ENCODE measurements around the gene ATF6. TPM values are rescaled to one million over a fixed set of nuclear protein-coding genes. Genes with fewer than 3 reads are reported as not detected.

The ATF6 gene
- total and polyA plus RNA-seq, 2 of the 8 experiments (the other 6 are each of a cell fraction or from before 2014, with no cell fraction given), result 4.6 to 10.0 TPM

- TF ChIP-seq, protein P1, sequence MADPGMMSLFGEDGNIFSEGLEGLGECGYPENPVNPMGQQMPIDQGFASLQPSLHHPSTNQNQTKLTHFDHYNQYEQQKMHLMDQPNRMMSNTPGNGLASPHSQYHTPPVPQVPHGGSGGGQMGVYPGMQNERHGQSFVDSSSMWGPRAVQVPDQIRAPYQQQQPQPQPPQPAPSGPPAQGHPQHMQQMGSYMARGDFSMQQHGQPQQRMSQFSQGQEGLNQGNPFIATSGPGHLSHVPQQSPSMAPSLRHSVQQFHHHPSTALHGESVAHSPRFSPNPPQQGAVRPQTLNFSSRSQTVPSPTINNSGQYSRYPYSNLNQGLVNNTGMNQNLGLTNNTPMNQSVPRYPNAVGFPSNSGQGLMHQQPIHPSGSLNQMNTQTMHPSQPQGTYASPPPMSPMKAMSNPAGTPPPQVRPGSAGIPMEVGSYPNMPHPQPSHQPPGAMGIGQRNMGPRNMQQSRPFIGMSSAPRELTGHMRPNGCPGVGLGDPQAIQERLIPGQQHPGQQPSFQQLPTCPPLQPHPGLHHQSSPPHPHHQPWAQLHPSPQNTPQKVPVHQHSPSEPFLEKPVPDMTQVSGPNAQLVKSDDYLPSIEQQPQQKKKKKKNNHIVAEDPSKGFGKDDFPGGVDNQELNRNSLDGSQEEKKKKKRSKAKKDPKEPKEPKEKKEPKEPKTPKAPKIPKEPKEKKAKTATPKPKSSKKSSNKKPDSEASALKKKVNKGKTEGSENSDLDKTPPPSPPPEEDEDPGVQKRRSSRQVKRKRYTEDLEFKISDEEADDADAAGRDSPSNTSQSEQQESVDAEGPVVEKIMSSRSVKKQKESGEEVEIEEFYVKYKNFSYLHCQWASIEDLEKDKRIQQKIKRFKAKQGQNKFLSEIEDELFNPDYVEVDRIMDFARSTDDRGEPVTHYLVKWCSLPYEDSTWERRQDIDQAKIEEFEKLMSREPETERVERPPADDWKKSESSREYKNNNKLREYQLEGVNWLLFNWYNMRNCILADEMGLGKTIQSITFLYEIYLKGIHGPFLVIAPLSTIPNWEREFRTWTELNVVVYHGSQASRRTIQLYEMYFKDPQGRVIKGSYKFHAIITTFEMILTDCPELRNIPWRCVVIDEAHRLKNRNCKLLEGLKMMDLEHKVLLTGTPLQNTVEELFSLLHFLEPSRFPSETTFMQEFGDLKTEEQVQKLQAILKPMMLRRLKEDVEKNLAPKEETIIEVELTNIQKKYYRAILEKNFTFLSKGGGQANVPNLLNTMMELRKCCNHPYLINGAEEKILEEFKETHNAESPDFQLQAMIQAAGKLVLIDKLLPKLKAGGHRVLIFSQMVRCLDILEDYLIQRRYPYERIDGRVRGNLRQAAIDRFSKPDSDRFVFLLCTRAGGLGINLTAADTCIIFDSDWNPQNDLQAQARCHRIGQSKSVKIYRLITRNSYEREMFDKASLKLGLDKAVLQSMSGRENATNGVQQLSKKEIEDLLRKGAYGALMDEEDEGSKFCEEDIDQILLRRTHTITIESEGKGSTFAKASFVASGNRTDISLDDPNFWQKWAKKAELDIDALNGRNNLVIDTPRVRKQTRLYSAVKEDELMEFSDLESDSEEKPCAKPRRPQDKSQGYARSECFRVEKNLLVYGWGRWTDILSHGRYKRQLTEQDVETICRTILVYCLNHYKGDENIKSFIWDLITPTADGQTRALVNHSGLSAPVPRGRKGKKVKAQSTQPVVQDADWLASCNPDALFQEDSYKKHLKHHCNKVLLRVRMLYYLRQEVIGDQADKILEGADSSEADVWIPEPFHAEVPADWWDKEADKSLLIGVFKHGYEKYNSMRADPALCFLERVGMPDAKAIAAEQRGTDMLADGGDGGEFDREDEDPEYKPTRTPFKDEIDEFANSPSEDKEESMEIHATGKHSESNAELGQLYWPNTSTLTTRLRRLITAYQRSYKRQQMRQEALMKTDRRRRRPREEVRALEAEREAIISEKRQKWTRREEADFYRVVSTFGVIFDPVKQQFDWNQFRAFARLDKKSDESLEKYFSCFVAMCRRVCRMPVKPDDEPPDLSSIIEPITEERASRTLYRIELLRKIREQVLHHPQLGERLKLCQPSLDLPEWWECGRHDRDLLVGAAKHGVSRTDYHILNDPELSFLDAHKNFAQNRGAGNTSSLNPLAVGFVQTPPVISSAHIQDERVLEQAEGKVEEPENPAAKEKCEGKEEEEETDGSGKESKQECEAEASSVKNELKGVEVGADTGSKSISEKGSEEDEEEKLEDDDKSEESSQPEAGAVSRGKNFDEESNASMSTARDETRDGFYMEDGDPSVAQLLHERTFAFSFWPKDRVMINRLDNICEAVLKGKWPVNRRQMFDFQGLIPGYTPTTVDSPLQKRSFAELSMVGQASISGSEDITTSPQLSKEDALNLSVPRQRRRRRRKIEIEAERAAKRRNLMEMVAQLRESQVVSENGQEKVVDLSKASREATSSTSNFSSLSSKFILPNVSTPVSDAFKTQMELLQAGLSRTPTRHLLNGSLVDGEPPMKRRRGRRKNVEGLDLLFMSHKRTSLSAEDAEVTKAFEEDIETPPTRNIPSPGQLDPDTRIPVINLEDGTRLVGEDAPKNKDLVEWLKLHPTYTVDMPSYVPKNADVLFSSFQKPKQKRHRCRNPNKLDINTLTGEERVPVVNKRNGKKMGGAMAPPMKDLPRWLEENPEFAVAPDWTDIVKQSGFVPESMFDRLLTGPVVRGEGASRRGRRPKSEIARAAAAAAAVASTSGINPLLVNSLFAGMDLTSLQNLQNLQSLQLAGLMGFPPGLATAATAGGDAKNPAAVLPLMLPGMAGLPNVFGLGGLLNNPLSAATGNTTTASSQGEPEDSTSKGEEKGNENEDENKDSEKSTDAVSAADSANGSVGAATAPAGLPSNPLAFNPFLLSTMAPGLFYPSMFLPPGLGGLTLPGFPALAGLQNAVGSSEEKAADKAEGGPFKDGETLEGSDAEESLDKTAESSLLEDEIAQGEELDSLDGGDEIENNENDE (IDR thresholded peaks at IDR 0.05; ENCODE audit: insufficient replicate concordance, low read length), result no peak
- TF ChIP-seq, protein P2, sequence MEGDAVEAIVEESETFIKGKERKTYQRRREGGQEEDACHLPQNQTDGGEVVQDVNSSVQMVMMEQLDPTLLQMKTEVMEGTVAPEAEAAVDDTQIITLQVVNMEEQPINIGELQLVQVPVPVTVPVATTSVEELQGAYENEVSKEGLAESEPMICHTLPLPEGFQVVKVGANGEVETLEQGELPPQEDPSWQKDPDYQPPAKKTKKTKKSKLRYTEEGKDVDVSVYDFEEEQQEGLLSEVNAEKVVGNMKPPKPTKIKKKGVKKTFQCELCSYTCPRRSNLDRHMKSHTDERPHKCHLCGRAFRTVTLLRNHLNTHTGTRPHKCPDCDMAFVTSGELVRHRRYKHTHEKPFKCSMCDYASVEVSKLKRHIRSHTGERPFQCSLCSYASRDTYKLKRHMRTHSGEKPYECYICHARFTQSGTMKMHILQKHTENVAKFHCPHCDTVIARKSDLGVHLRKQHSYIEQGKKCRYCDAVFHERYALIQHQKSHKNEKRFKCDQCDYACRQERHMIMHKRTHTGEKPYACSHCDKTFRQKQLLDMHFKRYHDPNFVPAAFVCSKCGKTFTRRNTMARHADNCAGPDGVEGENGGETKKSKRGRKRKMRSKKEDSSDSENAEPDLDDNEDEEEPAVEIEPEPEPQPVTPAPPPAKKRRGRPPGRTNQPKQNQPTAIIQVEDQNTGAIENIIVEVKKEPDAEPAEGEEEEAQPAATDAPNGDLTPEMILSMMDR (IDR thresholded peaks at IDR 0.05; ENCODE audit: control extremely low read depth in 1 of 3, insufficient read depth in 1 of 3, low read depth in 1 of 3, low read length in 3 of 3), result no peak
- TF ChIP-seq RFX5 (IDR thresholded peaks at IDR 0.05; ENCODE audit: borderline replicate concordance, low read depth, low read length) (no peak), RXRA (IDR thresholded peaks at IDR 0.05; ENCODE audit: insufficient read depth, low read depth, low read length) (no peak), ASH2L (IDR thresholded peaks at IDR 0.05; ENCODE audit: low read length) (no peak), MAFK (IDR thresholded peaks at IDR 0.05; ENCODE audit: low read depth, low read length) (no peak), CREB1 (IDR thresholded peaks at IDR 0.05) (no peak)
These were observed 45.7 kb upstream of the ATF6 start (continued) for GRCh38 chr1:161720422-161720821.

Data from H1 (cell line).